Right lobe of liver (tissue), 4 donors: ENCODE data around the gene LEP.

Experiments used
- POLR2A ChIP-seq: fragments of 450-650 bp; IDR thresholded peaks from one replicate; pipeline ENCODE4 v1.6.1; 2017; ENCODE audit warnings: antibody characterized with exemption, mild to moderate bottlenecking
- TF ChIP-seq, protein P1 (sequence below), 4 donors: fragments of 200-600 bp in 3 of 4; fragments of 450-650 bp in 1 of 4; IDR thresholded peaks; one replicate each; pipeline versions ENCODE4 v1.5.1 to v1.8.0; 2016 to 2022; ENCODE audit warnings: antibody characterized with exemption in 4 of 4, mild to moderate bottlenecking in 2 of 4
- donor health status: DM: no; HTN: no; CAD: no.
- donor health status: DM: no; HTN: no; CAD: no.
- donor health status: DM: no; HTN: yes; CAD: no.

- TF ChIP-seq, protein P1, sequence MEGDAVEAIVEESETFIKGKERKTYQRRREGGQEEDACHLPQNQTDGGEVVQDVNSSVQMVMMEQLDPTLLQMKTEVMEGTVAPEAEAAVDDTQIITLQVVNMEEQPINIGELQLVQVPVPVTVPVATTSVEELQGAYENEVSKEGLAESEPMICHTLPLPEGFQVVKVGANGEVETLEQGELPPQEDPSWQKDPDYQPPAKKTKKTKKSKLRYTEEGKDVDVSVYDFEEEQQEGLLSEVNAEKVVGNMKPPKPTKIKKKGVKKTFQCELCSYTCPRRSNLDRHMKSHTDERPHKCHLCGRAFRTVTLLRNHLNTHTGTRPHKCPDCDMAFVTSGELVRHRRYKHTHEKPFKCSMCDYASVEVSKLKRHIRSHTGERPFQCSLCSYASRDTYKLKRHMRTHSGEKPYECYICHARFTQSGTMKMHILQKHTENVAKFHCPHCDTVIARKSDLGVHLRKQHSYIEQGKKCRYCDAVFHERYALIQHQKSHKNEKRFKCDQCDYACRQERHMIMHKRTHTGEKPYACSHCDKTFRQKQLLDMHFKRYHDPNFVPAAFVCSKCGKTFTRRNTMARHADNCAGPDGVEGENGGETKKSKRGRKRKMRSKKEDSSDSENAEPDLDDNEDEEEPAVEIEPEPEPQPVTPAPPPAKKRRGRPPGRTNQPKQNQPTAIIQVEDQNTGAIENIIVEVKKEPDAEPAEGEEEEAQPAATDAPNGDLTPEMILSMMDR (IDR thresholded peaks at IDR 0.05), result no peak
- no peak for TF ChIP-seq POLR2A
Observed at GRCh38 chr7:128253701-128254100, 12.6 kb downstream of the LEP start.
